Stimulated activated CD8-positive, alpha-beta memory T cell treated with anti-CD3 and anti-CD28 coated beads, Interleukin-4, amount 100 ng/mL, for 4 hours (primary cell): ENCODE data around the gene OBSL1.

Experiments used
- DNase-seq, 2 donors: peaks; one replicate each; pipeline ENCODE4 v3.0.0-alpha.2; 2020; ENCODE audit warnings: low read depth in 2 of 2, low spot score in 1 of 2

Gene OBSL1

DNA sequence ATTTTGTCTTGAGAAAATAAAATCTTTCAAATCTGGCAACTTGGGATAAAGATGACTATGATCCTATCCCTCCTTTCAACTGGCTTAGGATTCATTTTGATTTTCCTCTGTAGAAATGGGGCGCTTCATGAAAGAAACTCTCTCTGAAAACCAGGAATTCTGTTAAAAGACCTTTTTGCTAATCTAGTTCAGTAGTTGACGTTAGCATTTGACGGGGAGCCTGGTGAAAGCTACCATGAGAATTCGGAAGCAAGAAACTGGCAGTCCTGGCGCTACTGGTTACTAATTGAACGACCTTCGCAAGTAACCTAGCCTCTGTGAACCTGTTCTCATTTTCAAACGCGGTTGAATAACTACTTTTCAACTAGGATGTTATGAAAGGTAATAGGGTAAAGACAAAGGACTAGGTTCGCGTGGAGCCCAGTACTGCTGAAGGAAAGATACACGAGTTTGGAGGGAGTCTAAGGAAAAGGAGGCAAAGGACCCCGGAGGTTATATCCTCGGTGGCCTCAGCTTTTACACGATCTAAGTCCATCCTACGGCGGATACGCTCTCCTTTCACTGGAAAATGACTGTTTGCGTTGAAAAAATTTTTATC is 25.7 kb upstream of the OBSL1 start:
- no peak for DNase-seq

DNA sequence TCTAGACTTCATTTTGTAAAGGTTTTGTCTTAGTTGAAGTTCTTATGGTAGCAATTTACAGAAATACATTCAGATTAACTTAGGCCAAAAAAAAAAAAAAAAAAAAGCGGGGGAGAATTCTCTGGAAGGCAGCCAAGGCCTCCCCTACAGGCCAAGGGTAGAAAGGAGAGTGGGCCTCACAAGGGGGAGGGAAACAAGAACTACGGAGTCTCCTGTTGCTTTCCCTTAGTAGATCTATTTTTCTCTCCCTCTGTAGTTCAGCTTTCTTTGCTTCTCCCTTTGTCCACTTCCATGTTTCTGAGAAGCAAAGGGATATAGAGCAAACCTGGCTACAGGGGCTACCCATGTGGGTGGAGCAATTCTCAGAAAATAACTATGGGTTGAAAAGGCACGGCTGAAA is 23.9 kb upstream of the OBSL1 start:
- no peak for DNase-seq

DNA sequence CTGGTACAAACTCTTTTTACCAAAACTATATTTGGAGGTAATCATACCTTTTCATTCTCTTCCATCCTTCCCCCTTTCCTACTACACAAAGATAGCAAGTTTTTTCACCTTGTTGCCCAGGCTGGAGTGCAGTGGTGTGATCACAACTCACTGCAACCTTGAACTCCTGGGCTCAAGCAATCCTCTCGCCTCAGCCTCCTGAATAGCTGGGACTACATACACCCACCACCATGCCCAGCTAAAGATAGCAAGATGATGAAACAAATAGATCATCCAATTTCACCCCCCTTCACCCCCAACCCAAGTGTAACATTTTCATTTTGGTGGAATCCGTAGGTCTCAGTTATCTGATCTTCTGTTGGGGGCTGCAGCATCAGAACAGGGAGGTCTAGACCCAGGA is 21.8 kb upstream of the OBSL1 start:
- no peak for DNase-seq

DNA sequence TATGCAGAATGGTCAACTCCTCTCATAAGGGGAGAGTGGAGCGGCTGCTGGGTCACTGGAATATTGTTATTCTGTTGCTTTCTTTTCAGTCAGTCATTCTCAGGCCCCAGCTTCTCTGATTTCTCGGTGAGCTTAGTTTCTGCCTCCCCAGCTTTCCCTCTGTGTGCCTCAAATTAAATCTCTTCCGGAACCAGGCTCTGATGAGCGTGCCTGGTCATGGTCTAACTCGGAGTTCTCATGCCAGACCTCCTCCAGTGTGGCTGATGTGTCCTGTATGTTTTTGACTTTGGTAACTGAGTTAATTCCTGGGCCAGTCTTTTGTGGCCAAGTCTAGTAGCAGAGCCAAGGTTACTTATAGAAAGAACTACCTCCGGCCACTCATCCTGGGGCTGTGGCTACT is 21.4 kb upstream of the OBSL1 start:
- no peak for DNase-seq

GRCh38 chr2:219591091-219591490 is 19.8 kb upstream of the OBSL1 start:
- no peak for DNase-seq

GRCh38 chr2:219581346-219581745 is 10.0 kb upstream of the OBSL1 start:
- no peak for DNase-seq

- DNase-seq, result no peak
These were observed 7.7 kb upstream of the OBSL1 start for GRCh38 chr2:219578811-219579613.

DNA sequence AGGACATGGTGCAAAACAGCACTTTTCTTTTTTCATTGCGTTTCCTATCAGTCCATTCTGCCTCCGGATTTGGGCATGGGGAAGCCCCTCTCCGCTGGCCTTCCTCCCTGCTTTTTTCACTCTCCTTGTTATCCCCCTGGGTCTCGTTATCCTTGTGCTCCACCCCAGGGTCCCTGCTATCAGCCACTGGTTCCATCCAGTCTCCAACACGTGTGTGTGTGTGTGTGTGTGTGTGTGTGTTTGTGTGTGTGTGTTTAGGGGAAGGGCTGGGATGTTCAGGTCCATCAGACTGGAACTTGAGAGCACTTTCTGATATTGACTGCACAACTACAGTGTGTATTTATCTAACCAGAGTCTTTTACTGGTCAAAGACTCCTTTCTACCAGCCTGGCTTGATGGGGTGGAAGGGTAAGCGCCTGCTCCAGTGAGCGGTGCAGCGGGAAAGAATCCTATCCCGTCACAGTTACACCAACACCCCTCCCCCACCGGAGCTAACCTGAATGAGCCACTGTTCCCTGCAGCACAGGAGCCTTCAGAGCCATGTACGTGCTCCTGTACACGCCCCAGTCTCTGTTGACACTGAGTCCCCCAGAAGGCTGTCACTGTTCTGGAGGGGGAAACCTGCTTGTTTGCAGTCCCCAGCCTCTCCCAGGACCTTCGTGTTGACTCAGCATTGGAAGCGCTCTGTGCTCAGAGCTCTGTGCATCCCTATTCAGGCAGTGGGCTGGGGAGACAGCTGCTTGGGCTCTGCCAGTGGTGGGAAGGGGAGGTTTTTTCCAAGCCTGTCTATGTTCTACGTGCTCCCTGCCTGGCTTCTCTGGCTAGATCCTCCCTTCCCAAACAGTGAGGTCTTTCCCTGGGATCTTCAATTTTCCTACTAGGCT is 5.4 kb upstream of the OBSL1 start:
- DNase-seq, result no peak

GRCh38 chr2:219575566-219576504 is 4.5 kb upstream of the OBSL1 start:
- DNase-seq, result no peak

DNA sequence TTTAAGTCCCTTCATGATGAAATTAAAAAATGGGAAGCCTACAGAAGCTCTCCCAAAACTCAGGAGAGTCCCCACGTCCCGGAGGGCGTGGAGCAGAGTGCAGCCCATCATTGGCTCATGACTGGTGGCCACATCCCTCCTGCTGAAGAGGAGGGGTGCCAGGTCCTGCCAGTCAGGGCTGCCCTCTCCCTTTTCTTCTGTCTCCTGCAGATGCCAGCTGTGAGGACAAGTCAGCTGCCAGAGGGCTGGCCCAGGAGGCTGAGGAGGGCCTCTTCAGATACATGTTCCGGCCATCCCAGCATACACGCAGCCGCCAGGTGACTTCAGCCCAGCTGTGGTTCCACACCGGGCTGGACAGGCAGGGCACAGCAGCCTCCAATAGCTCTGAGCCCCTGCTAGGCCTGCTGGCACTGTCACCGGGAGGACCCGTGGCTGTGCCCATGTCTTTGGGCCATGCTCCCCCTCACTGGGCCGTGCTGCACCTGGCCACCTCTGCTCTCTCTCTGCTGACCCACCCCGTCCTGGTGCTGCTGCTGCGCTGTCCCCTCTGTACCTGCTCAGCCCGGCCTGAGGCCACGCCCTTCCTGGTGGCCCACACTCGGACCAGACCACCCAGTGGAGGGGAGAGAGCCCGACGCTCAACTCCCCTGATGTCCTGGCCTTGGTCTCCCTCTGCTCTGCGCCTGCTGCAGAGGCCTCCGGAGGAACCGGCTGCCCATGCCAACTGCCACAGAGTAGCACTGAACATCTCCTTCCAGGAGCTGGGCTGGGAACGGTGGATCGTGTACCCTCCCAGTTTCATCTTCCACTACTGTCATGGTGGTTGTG is 3.4 kb upstream of the OBSL1 start:
- DNase-seq, result no peak

GRCh38 chr2:219573166-219573565 is 1.8 kb upstream of the OBSL1 start:
- no peak for DNase-seq

DNA sequence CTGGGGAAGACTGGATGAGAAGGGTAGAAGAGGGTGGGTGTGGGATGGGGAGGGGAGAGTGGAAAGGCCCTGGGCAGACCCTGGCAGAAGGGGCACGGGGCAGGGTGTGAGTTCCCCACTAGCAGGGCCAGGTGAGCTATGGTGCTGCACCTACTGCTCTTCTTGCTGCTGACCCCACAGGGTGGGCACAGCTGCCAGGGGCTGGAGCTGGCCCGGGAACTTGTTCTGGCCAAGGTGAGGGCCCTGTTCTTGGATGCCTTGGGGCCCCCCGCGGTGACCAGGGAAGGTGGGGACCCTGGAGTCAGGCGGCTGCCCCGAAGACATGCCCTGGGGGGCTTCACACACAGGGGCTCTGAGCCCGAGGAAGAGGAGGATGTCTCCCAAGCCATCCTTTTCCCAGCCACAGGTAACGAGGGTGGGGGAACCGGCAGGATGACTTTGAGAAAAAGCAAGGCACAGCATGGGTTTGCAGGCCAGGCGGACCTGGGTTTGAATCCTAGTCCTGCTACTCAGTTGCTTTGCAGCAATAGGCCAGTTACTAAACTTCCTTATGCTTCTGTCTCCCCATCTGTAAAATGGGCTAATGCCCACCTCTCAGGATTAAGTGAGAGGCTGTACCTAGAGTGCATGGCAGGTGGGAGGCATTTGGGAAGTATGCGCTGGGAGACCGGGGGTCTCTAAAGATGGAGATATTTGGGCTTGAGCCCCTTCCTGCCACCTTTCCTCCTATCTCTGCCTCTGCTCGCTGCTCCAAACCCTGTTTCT is 1.1 kb upstream of the OBSL1 start, which contains the start of gene INHA:
INHA (plus strand) TSS at position 74 of the 765 bp plus-strand sequence; CDS start at position 139, 65 bp downstream.
- DNase-seq, result no peak

DNA sequence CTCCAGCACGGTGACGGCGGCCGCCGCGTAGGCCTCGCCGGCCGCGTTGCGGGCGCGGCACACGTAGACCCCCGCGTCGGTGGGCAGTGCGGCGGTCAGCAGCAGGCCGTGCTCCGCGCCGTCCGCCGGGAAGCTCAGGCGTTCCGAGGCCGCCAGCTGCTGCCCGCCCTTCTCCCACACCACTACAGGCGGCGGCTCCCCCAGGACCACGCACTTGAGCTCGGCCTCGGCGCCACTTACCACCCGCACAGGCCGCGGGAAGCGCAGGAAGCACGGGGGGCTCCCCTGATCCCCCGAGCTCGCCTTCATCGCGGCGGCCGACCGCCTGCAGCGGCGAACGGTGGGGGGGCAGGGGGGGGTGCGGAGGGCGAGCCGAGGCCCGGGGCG is 422 bp downstream of the OBSL1 start:
- DNase-seq, result no peak

- DNase-seq, result no peak
These were observed 980 bp downstream of the OBSL1 start for GRCh38 chr2:219570194-219570923.

GRCh38 chr2:219569635-219570034 is 1.7 kb downstream of the OBSL1 start:
- no peak for DNase-seq

DNA sequence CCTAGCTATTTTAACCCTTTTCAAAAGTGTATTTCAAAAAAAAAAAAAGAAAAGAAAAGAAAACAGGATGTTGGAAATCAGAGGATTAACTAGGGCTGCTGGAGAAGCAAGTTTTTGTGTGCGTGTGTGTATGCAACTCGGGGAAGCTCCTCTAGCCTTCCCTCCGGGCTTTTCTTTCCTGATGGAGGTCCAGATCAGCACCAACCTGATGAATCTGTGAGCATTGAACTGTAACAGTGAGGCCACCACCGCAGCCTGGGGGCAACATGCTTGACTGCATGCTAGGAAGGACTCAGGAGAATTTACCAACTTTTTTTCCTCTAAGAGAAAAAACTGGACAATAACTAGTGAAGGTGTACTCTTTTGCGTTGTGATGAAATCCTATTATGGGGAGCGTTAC is 2.3 kb downstream of the OBSL1 start:
- DNase-seq, result no peak

- DNase-seq, result no peak
These were observed 3.5 kb downstream of the OBSL1 start for GRCh38 chr2:219567791-219568361.

DNA sequence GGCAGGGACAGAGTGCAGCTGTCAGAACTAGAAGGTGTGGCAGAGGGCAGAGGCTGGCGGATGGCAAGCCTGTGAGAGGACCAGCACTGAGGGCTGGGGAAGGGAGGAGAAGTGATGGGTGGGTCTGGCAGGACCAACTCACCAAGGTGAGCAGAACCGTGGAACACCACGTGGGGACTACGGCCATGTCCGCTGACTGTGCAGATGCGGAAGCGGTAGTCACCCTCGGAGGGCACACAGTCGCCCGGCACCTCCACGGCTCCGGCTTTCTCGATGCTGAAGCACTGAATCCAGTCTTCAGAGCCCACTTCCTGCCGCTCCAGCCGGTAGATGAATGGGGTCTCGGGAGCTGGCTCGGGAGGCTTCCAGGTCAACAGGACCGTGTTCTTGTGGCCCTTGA is 4.2 kb downstream of the OBSL1 start:
- no peak for DNase-seq
